Fibroblast of lung (primary cell): ENCODE data around the gene OR2S2.

Experiments used
- EZH2 ChIP-seq: IDR thresholded peaks from 2 replicates; pipeline ENCODE4 v1.5.1; 2012; ENCODE audit warnings: low read length, control low read depth, mild to moderate bottlenecking; ENCODE audit errors: missing control alignments
- TF ChIP-seq, protein P1 (sequence below), 2 donors: IDR thresholded peaks in 1 of 2; conservative IDR thresholded peaks in 1 of 2; 1 replicate in 1 of 2; 2 replicates in 1 of 2; pipeline ENCODE4 v1.5.1; 2011 to 2012; ENCODE audit warnings: low read length in 2 of 2, control low read depth in 1 of 2, inconsistent platforms in 1 of 2, low read depth in 1 of 2, mild to moderate bottlenecking in 1 of 2

DNA sequence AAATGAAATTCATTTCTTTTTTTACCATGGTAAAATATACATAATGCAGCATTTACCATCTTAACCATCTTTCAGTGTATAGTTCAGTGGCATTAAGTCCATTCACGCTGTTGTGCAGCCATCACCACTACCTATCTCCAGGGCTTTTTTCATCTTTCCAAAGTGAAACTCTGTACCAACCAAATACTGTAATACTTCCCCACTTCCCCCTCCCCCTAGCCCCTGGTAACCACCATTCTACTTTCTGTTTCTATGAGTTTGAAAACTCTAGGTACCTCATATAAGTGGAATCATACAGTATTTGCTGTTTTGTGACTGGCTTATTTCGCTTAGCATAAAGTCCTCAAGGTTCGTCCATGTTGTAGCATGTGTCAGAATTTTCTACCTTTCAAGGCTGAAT lies 25.2 kb downstream of the OR2S2 start:
- TF ChIP-seq, protein P1, sequence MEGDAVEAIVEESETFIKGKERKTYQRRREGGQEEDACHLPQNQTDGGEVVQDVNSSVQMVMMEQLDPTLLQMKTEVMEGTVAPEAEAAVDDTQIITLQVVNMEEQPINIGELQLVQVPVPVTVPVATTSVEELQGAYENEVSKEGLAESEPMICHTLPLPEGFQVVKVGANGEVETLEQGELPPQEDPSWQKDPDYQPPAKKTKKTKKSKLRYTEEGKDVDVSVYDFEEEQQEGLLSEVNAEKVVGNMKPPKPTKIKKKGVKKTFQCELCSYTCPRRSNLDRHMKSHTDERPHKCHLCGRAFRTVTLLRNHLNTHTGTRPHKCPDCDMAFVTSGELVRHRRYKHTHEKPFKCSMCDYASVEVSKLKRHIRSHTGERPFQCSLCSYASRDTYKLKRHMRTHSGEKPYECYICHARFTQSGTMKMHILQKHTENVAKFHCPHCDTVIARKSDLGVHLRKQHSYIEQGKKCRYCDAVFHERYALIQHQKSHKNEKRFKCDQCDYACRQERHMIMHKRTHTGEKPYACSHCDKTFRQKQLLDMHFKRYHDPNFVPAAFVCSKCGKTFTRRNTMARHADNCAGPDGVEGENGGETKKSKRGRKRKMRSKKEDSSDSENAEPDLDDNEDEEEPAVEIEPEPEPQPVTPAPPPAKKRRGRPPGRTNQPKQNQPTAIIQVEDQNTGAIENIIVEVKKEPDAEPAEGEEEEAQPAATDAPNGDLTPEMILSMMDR (conservative IDR thresholded peaks at IDR 0.05 in 1 of 2, IDR thresholded peaks at IDR 0.05 in 1 of 2; ENCODE audit: low read depth in 1 of 2, low read length in 2 of 2) = no peak
- no peak for TF ChIP-seq EZH2
